ENCODE results near the gene NID1.

The NID1 gene

GRCh38 chr1:235958021-235958420, 106.9 kb downstream of the NID1 start:
- ATAC-seq (no peak), DNase-seq (no peak)
- Mint-ChIP-seq H3K27me3 (no peaks in the 10 kb centered on the region), H3K4me1 (peaks cover 43% of the 10 kb centered on the region), H3K9me3 (peaks cover 0 to 7% of the 10 kb centered on the region in 2 donors), H3K4me3 (no peak overlapping the region), H3K27ac (no peak overlapping the region)

DNA sequence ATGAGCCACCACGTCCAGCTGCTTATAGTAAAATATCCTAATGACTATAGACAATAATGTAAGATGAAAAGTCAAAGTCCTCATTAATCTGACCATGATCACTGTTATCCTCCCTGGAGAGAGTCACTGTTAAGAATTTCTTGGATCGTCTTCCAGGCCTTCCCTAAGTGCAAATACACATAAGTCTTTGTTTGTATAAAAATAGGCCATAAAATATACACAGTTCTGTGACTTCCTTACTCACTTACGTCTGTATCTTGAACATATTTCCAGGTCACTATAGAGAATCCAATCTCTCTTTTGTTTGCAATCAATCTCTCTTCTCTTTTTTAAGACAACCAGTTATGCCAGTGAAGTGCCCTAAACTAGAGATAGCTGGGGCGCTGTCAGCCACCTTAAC, 109.1 kb downstream of the NID1 start:
- ATAC-seq, result no peak
- Mint-ChIP-seq H3K9me3 (no peaks in the 10 kb centered on the region), H3K4me1 (peaks cover 60% of the 10 kb centered on the region), H3K4me3 (no peak overlapping the region), H3K27ac (no peak overlapping the region), H3K27me3 (no peaks in the 10 kb centered on the region)
- DNase-seq, result no peak

DNA sequence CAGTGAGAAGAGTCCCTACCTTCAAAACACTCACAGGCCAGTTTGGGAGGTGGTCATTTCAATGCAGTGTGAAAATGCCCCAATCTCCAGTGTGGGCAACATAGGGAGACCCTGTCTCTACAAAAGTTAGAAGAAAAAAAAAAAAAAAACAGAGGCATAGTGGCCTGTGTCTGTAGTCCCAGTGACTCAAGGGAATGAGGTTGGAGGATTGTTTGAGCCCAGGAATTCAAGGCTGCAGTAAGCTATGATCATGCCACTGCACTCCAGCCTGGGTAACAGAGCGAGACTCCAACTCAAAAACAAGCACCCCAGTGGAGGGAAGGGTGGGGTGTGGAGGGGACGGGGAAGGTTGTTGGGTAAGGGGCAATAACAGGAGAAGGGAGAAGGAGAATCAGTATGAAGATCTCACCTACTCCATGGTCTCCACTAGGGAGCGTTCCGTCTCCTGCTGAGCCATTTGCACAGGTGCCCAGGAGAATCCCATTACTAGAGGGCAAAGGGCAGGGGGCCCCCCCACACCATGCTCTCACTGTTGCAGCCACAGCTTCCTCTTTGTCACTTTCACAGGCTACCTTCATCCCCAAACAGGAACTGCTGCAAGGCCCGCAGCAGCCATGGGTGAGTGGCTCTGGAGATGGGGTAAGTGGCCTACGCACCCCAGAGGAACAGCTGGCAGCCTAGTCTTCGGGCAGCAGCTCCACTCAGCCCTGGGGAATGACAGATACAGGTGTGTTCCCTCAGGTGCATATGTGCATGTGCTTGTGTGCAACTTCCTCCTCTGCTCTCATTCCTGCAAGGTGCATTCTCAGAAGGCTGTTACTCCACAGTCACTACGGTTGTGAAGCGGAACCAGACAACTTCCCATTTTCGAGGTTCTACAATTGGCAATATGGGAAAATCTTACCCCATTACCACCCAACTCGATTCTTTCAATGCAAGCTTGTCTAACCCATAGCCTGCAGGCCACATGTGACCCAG, 110.3 kb downstream of the NID1 start:
- Mint-ChIP-seq H3K27ac (peak overlapping the region in 1 of 2 donors; percentile 92), H3K9me3 (no peaks in the 10 kb centered on the region), H3K27me3 (no peaks in the 10 kb centered on the region), H3K4me3 (peak overlapping the region; percentile 51 to 59), H3K4me1 (peaks cover 60% of the 10 kb centered on the region)
- DNase-seq (peak; percentile 38 to 61), ATAC-seq (peak; percentile 70)

DNA sequence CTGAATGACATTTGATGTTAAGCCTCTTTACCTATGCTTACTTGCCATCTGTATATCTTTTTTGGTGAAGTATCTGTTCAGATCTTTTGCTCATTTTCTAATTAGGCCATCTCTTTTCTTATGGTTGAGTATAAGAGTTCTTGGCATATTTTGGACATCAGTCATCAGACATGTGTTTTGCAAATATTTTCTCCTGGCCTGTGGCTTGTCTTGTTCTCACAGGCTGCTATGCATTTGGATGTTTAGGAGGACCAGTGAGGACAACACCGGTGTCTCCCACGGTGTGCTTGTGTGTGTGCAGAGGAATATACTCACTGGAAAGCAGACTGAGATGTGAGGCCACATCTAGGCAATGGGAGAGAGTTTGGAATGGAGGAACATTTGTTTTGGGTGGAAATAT, 111.1 kb downstream of the NID1 start:
- DNase-seq (no peak), ATAC-seq (no peak)
- peak overlapping the region in 1 of 2 donors; percentile 77 for H3K27ac Mint-ChIP-seq
- peaks cover 60% of the 10 kb centered on the region for H3K4me1 Mint-ChIP-seq
- H3K27me3 Mint-ChIP-seq, result no peaks in the 10 kb centered on the region
- peak overlapping the region; percentile 22 to 51 for H3K4me3 Mint-ChIP-seq
- H3K9me3 Mint-ChIP-seq, result no peaks in the 10 kb centered on the region

- H3K27ac Mint-ChIP-seq, result peak overlapping the region in 1 of 2 donors; percentile 77
- H3K4me1 Mint-ChIP-seq, result peaks cover 60% of the 10 kb centered on the region
- H3K4me3 Mint-ChIP-seq, result peak overlapping the region; percentile 46 to 51
- H3K27me3 Mint-ChIP-seq, result no peaks in the 10 kb centered on the region
- peak; percentile 46 to 76 for DNase-seq
- no peaks in the 10 kb centered on the region for H3K9me3 Mint-ChIP-seq
- ATAC-seq, result peak; percentile 99
These were observed 111.8 kb downstream of the NID1 start for GRCh38 chr1:235952950-235953615.

DNA sequence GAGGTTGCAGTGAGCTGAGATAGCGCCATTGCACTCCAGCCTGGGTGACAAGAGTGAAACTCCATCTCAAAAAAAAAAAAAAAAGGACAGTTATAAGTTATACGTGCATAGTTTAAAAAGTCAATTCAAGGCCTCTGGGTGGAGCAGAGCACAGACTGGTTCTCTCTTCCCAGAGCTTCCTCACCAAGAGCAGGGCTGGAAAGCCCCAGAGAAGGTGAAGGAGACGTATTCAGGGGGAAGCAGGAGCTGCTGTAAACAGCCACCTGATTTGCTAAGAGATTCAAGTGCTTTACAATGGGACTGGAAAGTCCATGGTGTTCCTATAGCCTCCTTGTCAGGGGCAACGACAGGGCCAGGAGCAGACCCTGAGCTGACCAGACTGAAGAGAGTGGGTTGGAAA, 113.2 kb downstream of the NID1 start:
- Mint-ChIP-seq H3K27ac (no peak overlapping the region), H3K4me1 (peaks cover 58% of the 10 kb centered on the region), H3K27me3 (no peaks in the 10 kb centered on the region), H3K4me3 (no peak overlapping the region), H3K9me3 (no peaks in the 10 kb centered on the region)
- no peak for DNase-seq
- ATAC-seq, result no peak

DNA sequence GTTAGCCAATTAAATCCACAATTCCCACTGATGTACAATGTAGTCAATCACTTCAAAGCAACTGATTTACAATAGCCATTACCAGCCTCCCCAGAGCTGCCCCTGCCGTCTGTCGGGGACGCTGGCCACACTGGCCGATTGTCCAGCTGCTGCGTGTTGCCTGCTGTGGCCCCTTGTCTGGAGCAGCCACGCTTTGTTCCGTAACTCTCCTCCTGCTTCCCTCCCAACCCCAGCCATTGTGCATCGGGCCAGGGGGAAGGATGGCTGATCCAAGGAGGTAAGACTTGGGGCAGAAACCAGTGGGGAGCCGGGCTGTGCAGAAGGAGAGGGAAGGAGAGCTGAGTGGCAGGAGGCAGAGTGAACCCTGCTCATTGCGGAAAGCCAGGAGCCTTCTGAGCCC, 114.6 kb downstream of the NID1 start:
- no peak for ATAC-seq
- H3K27ac Mint-ChIP-seq, result no peak overlapping the region
- H3K9me3 Mint-ChIP-seq, result no peaks in the 10 kb centered on the region
- no peaks in the 10 kb centered on the region for H3K27me3 Mint-ChIP-seq
- H3K4me1 Mint-ChIP-seq, result peaks cover 57% of the 10 kb centered on the region
- no peak overlapping the region for H3K4me3 Mint-ChIP-seq
- no peak for DNase-seq

GRCh38 chr1:235948774-235949427, 116.0 kb downstream of the NID1 start:
- ATAC-seq (no peak), DNase-seq (no peak)
- no peak overlapping the region for H3K27ac Mint-ChIP-seq
- no peak overlapping the region for H3K4me3 Mint-ChIP-seq
- no peaks in the 10 kb centered on the region for H3K9me3 Mint-ChIP-seq
- H3K27me3 Mint-ChIP-seq, result no peaks in the 10 kb centered on the region
- peaks cover 49% of the 10 kb centered on the region for H3K4me1 Mint-ChIP-seq

DNA sequence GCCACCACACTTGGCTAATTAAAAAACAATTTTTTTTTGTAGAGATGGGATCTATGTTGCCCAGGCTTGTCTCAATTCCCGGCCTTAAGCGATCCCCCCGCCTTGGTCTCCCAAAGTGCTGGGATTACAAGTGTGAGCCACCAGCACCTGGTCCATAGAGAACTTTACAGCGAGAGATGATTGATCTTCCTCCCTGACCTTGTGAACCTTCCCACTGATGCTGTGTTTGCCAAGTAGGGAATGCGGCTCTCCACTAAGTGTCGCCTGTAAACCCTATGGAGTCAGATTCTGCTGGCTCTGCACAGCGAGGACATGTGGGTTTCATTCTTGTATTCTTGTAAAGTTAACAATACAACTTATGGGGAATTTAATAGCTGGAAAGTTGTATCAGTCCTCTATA, 116.9 kb downstream of the NID1 start:
- Mint-ChIP-seq H3K27ac (no peak overlapping the region), H3K9me3 (no peaks in the 10 kb centered on the region), H3K4me1 (peaks cover 40% of the 10 kb centered on the region), H3K27me3 (no peaks in the 10 kb centered on the region), H3K4me3 (no peak overlapping the region)
- DNase-seq (no peak), ATAC-seq (no peak)

DNA sequence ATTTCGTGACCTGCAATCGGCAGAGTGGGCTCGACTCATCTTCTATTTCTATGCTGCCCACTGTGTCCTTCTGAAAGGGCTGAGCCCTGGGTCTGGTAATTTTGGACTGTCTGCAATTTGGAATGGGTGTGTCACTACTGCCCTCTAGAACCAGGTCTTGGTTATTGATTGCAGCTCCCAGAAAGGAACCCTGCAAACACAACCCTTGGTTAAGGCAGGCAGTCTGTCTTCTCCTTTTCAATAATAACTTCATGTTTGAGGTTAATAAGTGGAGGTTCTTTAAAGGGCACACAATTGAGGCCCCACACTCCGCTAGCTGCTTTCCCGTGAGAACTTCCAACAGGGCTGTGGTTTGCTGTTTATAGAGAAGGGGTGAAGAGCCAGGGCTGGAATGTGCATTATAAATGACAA, 118.3 kb downstream of the NID1 start:
- DNase-seq (no peak), ATAC-seq (peak; percentile 75)
- peaks cover 30% of the 10 kb centered on the region for H3K4me1 Mint-ChIP-seq
- H3K27me3 Mint-ChIP-seq, result no peaks in the 10 kb centered on the region
- H3K27ac Mint-ChIP-seq, result no peak overlapping the region
- H3K9me3 Mint-ChIP-seq, result no peaks in the 10 kb centered on the region
- H3K4me3 Mint-ChIP-seq, result no peak overlapping the region

DNA sequence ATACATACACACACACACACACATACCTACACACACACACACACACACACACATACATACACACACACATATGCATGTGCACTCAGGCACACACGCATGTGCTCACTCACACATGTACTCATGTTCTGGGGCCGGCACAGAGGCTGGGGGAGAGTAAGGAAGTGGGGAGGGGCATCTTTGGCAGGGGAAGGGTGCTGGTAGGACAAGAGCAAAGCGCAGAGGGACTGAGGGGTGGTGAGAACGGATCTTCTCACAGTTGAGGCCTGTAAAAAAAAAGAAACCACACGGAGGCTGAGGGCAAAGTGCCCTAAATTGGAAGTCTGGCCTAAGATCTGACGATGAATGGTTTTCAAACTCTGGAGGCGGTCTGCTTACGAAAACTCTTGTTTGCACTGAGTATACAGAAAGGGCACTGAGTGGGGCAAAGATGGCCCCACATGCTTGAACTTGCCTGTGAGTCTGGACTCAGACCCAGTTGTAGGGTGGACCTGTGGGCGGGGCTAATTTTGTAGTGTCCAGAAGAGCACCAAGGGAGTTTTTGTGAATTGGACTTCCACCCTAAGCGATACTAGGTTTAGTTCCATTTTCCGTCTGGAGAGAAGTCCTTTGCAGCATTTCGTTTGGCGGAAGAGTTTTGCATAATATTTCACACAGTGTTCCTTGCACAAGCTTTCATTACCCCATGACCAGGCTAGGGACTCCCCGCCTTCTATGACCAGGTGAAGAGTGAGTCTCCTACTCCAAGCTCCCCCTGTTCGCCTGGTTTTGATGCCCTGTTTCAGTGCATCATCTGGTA, 118.9 kb downstream of the NID1 start:
- Mint-ChIP-seq H3K27ac (no peak overlapping the region), H3K4me1 (peaks cover 27% of the 10 kb centered on the region), H3K4me3 (no peak overlapping the region), H3K27me3 (no peaks in the 10 kb centered on the region), H3K9me3 (no peaks in the 10 kb centered on the region)
- ATAC-seq, result peak; percentile 71
- no peak for DNase-seq

DNA sequence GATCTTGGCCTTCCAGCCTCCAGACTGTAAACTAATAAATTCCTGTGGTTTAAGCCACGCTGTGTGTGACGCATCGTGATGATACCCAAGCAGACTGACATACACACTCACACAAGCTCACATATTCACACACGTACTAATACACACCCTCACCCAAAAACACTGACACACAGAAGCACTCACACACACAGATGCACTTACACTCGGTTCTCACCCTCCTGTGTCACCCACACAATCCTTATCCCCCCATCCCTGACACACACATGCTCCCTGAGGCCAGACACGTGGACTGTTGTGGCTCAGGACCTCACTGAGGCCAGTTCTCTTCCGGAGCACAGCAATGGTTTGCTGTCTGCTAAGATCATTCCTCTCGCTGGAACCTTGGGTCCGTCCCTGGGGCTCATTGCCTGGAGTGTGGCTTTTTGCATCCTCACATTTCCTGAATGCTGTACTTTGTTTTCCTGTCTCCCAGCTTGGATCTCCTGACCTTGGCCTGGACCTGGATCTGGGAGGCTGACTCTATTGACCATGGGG, 121.2 kb downstream of the NID1 start:
- Mint-ChIP-seq H3K4me1 (peaks cover 40% of the 10 kb centered on the region), H3K27me3 (no peaks in the 10 kb centered on the region), H3K4me3 (no peak overlapping the region), H3K9me3 (peaks cover 0 to 3% of the 10 kb centered on the region in 2 donors), H3K27ac (peak overlapping the region in 1 of 2 donors; percentile 21)
- ATAC-seq (no peak), DNase-seq (no peak)

DNA sequence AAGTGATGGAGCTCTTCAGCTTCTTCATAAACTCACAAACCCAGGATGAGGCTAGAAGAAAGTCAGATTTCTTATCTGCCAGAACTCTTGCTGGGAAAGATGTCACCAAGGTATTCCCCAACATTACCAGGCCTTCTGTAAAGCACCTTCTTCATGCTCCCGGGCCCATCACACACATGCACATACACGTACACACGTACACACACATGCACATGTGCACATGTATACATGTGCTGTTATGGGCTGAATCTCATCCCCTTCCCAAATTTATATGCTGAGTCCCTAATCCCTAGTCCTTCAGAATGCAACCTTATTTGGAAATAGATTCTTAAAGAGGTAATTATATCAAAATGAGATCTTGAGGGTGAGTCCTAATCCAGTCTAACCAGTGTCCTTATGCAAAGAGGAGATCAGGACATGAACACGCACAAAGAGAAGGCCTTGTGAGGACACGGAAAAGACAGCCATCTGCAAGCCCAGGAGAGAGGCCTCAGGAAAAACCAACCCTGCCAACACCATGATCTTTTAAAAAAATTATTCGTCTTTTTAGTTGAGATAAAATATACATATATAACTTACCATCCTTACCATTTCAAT, 121.8 kb downstream of the NID1 start:
- Mint-ChIP-seq H3K9me3 (peaks cover 0 to 3% of the 10 kb centered on the region in 2 donors), H3K4me3 (no peak overlapping the region), H3K4me1 (peaks cover 45% of the 10 kb centered on the region), H3K27me3 (no peaks in the 10 kb centered on the region), H3K27ac (peak overlapping the region in 1 of 2 donors; percentile 21)
- no peak for DNase-seq
- no peak for ATAC-seq

GRCh38 chr1:235942625-235942934, 122.3 kb downstream of the NID1 start:
- no peak for DNase-seq
- peaks cover 47% of the 10 kb centered on the region for H3K4me1 Mint-ChIP-seq
- H3K4me3 Mint-ChIP-seq, result no peak overlapping the region
- no peaks in the 10 kb centered on the region for H3K27me3 Mint-ChIP-seq
- H3K9me3 Mint-ChIP-seq, result peaks cover 0 to 3% of the 10 kb centered on the region in 2 donors
- no peak overlapping the region for H3K27ac Mint-ChIP-seq
- ATAC-seq, result no peak

Measured in stimulated activated naive CD8-positive, alpha-beta T cell treated with anti-CD3 and anti-CD28 coated beads, Interleukin-15, amount 100 ng/mL, for 72 hours (primary cell).